HepG2 (cell line): ENCODE measurements around the gene TLCD3B. TPM values are rescaled to one million over a fixed set of nuclear protein-coding genes. Genes with fewer than 3 reads are reported as not detected.

Source experiments
- ARHGAP35 ChIP-seq: sonication (generic); formaldehyde crosslinking; IDR thresholded peaks from 2 replicates; pipeline ENCODE4 v1.9.0; 2022; ENCODE audit warnings: mild to moderate bottlenecking, inconsistent platforms, moderate library complexity, missing genetic modification reagents, borderline replicate concordance
- DPF2 ChIP-seq: sonication (generic); formaldehyde crosslinking; IDR thresholded peaks from 2 replicates; pipeline ENCODE4 v1.4.0; 2020; ENCODE audit warnings: mild to moderate bottlenecking, low read depth, missing genetic modification reagents, borderline replicate concordance
- ELF1 ChIP-seq: sonication (generic); formaldehyde crosslinking; IDR thresholded peaks from 2 replicates; pipeline ENCODE4 v1.4.0; 2020; ENCODE audit warnings: missing genetic modification reagents
- HNF4G ChIP-seq, 2 experiments: sonication (generic) in 1 of 2; formaldehyde crosslinking in 1 of 2; IDR thresholded peaks; 2 replicates each; pipeline versions ENCODE4 v1.4.0 to v1.6.1; 2011 to 2020; ENCODE audit warnings: borderline replicate concordance in 2 of 2, low read depth in 2 of 2, mild to moderate bottlenecking in 2 of 2, low read length in 1 of 2, missing genetic modification reagents in 1 of 2, moderate library complexity in 1 of 2
- KLF11 ChIP-seq: IDR thresholded peaks from 2 replicates; pipeline ENCODE4 v1.6.1; 2016; ENCODE audit warnings: missing compliant biosample characterization
- MTA3 ChIP-seq: sonication (generic); formaldehyde crosslinking; IDR thresholded peaks from 2 replicates; pipeline ENCODE4 v1.4.0; 2020; ENCODE audit warnings: missing genetic modification reagents
- NBN ChIP-seq: fragments of 450-650 bp; conservative IDR thresholded peaks from 2 replicates; pipeline ENCODE4 v1.6.1; 2017
- NR3C1 ChIP-seq: sonication (generic); formaldehyde crosslinking; IDR thresholded peaks from 2 replicates; pipeline ENCODE4 v1.4.0; 2020; ENCODE audit warnings: missing genetic modification reagents
- RBFOX2 ChIP-seq: fragments of 200-400 bp; formaldehyde crosslinking; IDR thresholded peaks from 2 replicates; pipeline ENCODE4 v1.6.1; 2017; ENCODE audit warnings: low read depth, mild to moderate bottlenecking, low read length
- RXRA ChIP-seq: sonication (generic); formaldehyde crosslinking; IDR thresholded peaks from 2 replicates; pipeline ENCODE4 v1.5.1; 2020; ENCODE audit warnings: missing genetic modification reagents
- SAP130 ChIP-seq: IDR thresholded peaks from 2 replicates; pipeline ENCODE4 v1.6.1; 2016; ENCODE audit warnings: low read depth
- ZBTB8A ChIP-seq: sonication (generic); formaldehyde crosslinking; IDR thresholded peaks from 2 replicates; pipeline ENCODE4 v1.4.0; 2020; ENCODE audit warnings: mild to moderate bottlenecking, low read depth, missing genetic modification reagents, borderline replicate concordance
- ZIK1 ChIP-seq: sonication (generic); formaldehyde crosslinking; IDR thresholded peaks from 2 replicates; pipeline ENCODE4 v1.5.0; 2020; ENCODE audit warnings: mild to moderate bottlenecking, low read depth, missing genetic modification reagents, borderline replicate concordance
- ZNF484 ChIP-seq: sonication (generic); formaldehyde crosslinking; IDR thresholded peaks from 2 replicates; pipeline ENCODE4 v1.5.1; 2020; ENCODE audit warnings: mild to moderate bottlenecking, low read depth, missing genetic modification reagents, borderline replicate concordance
- ZNF510 ChIP-seq: sonication (generic); formaldehyde crosslinking; IDR thresholded peaks from 2 replicates; pipeline ENCODE4 v1.4.0; 2020; ENCODE audit warnings: low read depth, mild to moderate bottlenecking, missing genetic modification reagents
- ZNF562 ChIP-seq: sonication (generic); formaldehyde crosslinking; IDR thresholded peaks from 2 replicates; pipeline ENCODE4 v1.8.0; 2022; ENCODE audit warnings: missing genetic modification reagents, borderline replicate concordance
- ZNF619 ChIP-seq: sonication (generic); formaldehyde crosslinking; IDR thresholded peaks from 2 replicates; pipeline ENCODE4 v1.4.0; 2020; ENCODE audit warnings: mild to moderate bottlenecking, missing genetic modification reagents
- ZNF678 ChIP-seq: sonication (generic); formaldehyde crosslinking; IDR thresholded peaks from 2 replicates; pipeline ENCODE4 v1.4.0; 2020; ENCODE audit warnings: mild to moderate bottlenecking, missing genetic modification reagents
- ZNF703 ChIP-seq: sonication (generic); formaldehyde crosslinking; IDR thresholded peaks from 2 replicates; pipeline ENCODE4 v1.5.1; 2020; ENCODE audit warnings: missing genetic modification reagents, mild to moderate bottlenecking, moderate library complexity, borderline replicate concordance
- ZNF709 ChIP-seq: sonication (generic); formaldehyde crosslinking; IDR thresholded peaks from 2 replicates; pipeline ENCODE4 v1.5.0; 2020; ENCODE audit warnings: mild to moderate bottlenecking, missing genetic modification reagents
- ZNF83 ChIP-seq: sonication (generic); formaldehyde crosslinking; IDR thresholded peaks from 2 replicates; pipeline ENCODE4 v1.4.0; 2020; ENCODE audit warnings: missing genetic modification reagents, mild to moderate bottlenecking, borderline replicate concordance
- ZSCAN30 ChIP-seq: sonication (generic); formaldehyde crosslinking; IDR thresholded peaks from 2 replicates; pipeline ENCODE4 v1.5.0; 2020; ENCODE audit warnings: mild to moderate bottlenecking, missing genetic modification reagents
- ZSCAN9 ChIP-seq: IDR thresholded peaks from 2 replicates; pipeline ENCODE4 v1.6.1; 2016; ENCODE audit warnings: borderline replicate concordance
- polyA plus RNA-seq, 8 experiments: library from polyadenylated mRNA; depleted of rRNA in 3 of 8; stranded (reverse) in 7 of 8; unstranded in 1 of 8; fragments of >200 nt; fragmentation: Illumina TruSeq in 4 of 8; extraction: Trizol in 4 of 8; gene quantifications; 2 replicates each; pipeline versions ENCODE4 v1.2.1 to v1.2.3, GENCODE V29; 2011 to 2016; ENCODE audit warnings: low read depth in 4 of 8, missing spikeins in 1 of 8, mixed read lengths in 1 of 8; ENCODE audit not compliant: insufficient read depth in 1 of 8
- total RNA-seq, 5 experiments: library from RNA; depleted of rRNA; stranded (reverse); fragments of >200 nt; fragmentation: Illumina TruSeq; extraction: Trizol; gene quantifications; 2 replicates each; pipeline ENCODE4 v1.2.3, GENCODE V29; 2016; ENCODE audit warnings: low read depth in 1 of 5
- TF ChIP-seq, protein P1 (sequence below): IDR thresholded peaks from 2 replicates; pipeline ENCODE4 v1.6.1; 2016; ENCODE audit warnings: missing biosample characterization, missing genetic modification reagents, low read depth
- TF ChIP-seq, protein P2 (sequence below): sonication (generic); formaldehyde crosslinking; IDR thresholded peaks from 2 replicates; pipeline ENCODE4 v1.5.0; 2020; ENCODE audit warnings: missing genetic modification reagents, mild to moderate bottlenecking, borderline replicate concordance

Gene TLCD3B
- total and polyA plus RNA-seq, 2 of the 13 experiments (the other 11 are each of a cell fraction or from before 2014, with no cell fraction given) = not detected

DNA sequence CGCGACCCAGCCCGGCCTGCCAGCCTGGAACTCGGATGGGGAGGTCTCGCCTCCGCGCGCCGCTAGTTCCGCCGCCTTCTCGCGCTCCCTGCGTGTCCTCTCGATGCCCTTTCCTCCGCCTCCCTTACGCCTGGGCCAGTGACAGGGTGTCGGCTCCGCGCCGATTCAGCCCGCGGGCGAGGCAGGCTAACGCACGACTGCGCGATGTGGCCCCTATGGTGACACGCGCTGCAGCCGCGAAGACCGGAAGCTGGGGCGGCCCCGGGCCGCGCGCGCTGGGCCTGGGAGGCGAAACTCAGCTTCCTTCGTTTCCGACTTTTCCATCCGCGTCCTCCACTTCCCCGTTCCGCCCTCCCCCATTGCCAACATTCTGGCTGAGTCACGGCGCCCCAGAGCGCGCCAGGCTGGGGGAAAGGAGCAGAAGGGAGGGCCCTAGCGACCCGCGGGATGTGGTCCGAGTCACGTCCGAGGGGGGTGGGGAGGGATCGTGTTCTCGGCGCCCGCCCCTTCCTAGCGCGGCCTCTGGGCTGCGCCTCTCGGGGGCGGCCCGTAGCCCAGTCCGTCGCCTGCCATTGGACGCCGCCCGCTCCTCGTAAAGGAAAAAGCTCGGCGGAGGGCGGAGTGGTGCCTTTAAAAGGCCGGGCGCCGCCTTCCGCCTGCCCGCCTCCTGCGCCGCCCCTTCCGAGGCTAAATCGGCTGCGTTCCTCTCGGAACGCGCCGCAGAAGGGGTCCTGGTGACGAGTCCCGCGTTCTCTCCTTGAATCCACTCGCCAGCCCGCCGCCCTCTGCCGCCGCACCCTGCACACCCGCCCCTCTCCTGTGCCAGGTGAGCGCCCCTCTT is 34.3 kb upstream of the TLCD3B start, which contains the start of gene ALDOA (continued):
- TF ChIP-seq ZNF678 (CRISPR knock-in tag) (peak; percentile 87; the same call in 1 of the 2 replicates), ZNF562 (no peak), ZNF619 (peak; percentile 97), ELF1 (CRISPR knock-in tag) (peak; percentile 93), RXRA (CRISPR knock-in tag) (peak; percentile 93), ZNF484 (CRISPR knock-in tag) (peak; percentile 91; the same call in 1 of the 2 replicates), SAP130 (CRISPR knock-in tag) (peak; percentile 96), ZSCAN30 (CRISPR knock-in tag) (peak; percentile 89), ZNF703 (CRISPR knock-in tag) (peak; percentile 99), NR3C1 (CRISPR knock-in tag) (0 out of 2 replicates have a peak, but pooled peaks have one; percentile 48), ZBTB8A (CRISPR knock-in tag) (no peak), ZIK1 (CRISPR knock-in tag) (peak; percentile 77), MTA3 (CRISPR knock-in tag) (no peak), ZNF83 (peak; percentile 94), ARHGAP35 (CRISPR knock-in tag) (peak; percentile 90), ZNF510 (CRISPR knock-in tag) (peak; percentile 89; the same call in 1 of the 2 replicates), NBN (no peak), ZSCAN9 (CRISPR knock-in tag) (peak; percentile 65), ZNF709 (peak; percentile 98), DPF2 (CRISPR knock-in tag) (peak; percentile 44; the same call in 1 of the 2 replicates), HNF4G (IDR thresholded peaks at IDR 0.05; ENCODE audit: borderline replicate concordance, low read depth, low read length) (peak; percentile 5; the same call in 1 of the 2 replicates), HNF4G (CRISPR knock-in tag; IDR thresholded peaks at IDR 0.05; ENCODE audit: borderline replicate concordance, low read depth) (peak; percentile 69; the same call in 1 of the 2 replicates), RBFOX2 (peak; percentile 99), KLF11 (CRISPR knock-in tag) (no peak; the same call in 1 of the 2 replicates)
- TF ChIP-seq, protein P1, sequence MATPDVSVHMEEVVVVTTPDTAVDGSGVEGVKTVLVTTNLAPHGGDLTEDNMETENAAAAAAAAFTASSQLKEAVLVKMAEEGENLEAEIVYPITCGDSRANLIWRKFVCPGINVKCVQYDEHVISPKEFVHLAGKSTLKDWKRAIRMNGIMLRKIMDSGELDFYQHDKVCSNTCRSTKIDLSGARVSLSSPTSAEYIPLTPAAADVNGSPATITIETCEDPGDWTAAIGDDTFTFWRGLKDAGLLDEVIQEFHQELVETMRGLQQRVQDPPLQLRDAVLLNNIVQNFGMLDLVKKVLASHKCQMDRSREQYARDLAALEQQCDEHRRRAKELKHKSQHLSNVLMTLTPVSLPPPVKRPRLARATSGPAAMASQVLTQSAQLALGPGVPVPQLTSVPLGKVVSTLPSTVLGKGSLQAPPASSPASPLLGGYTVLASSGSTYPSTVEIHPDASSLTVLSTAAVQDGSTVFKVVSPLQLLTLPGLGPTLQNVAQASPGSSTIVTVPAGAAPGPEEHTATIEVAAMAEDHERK (CRISPR knock-in tag) = peak; percentile 68
- TF ChIP-seq, protein P2, sequence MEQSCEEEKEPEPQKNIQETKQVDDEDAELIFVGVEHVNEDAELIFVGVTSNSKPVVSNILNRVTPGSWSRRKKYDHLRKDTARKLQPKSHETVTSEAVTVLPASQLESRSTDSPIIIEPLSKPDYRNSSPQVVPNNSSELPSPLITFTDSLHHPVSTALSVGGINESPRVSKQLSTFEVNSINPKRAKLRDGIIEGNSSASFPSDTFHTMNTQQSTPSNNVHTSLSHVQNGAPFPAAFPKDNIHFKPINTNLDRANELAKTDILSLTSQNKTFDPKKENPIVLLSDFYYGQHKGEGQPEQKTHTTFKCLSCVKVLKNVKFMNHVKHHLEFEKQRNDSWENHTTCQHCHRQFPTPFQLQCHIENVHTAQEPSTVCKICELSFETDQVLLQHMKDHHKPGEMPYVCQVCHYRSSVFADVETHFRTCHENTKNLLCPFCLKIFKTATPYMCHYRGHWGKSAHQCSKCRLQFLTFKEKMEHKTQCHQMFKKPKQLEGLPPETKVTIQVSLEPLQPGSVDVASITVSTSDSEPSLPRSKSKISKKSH (CRISPR knock-in tag) = peak; percentile 86
